H9 (cell line): Measurements from ENCODE around the gene LRRN4CL. TPM values are rescaled to one million over a fixed set of nuclear protein-coding genes. Genes with fewer than 3 reads are reported as not detected.

Experiments
- DNase-seq: peaks from one replicate; pipeline ENCODE4 v3.0.0-alpha.2; 2017
- H2AFZ ChIP-seq: one replicate; pipeline ENCODE4 v1.6.1; 2013; ENCODE audit warnings: mild to moderate bottlenecking, low read length, control low read depth, moderate library complexity
- H2AK5ac ChIP-seq: 2 replicates; pipeline ENCODE4 v1.6.1; 2013; ENCODE audit warnings: low read length, control low read depth, mixed read lengths; ENCODE audit not compliant: insufficient read length
- H2BK120ac ChIP-seq: one replicate; pipeline ENCODE4 v1.6.1; 2013; ENCODE audit warnings: low read depth, mild to moderate bottlenecking, low read length, control low read depth, inconsistent platforms; ENCODE audit not compliant: poor library complexity, severe bottlenecking
- H2BK12ac ChIP-seq: 2 replicates; pipeline ENCODE4 v1.6.1; 2013; ENCODE audit warnings: low read length, control low read depth, mixed read lengths, low read depth; ENCODE audit not compliant: insufficient read length
- H2BK15ac ChIP-seq: 2 replicates; pipeline ENCODE4 v1.6.1; 2013; ENCODE audit warnings: low read depth, low read length, control low read depth
- H2BK20ac ChIP-seq: one replicate; pipeline ENCODE4 v1.6.1; 2013; ENCODE audit warnings: low read depth, mild to moderate bottlenecking, low read length, control low read depth, inconsistent platforms; ENCODE audit not compliant: poor library complexity, severe bottlenecking
- H2BK5ac ChIP-seq: 2 replicates; pipeline ENCODE4 v1.6.1; 2013; ENCODE audit warnings: low read length, control low read depth, mixed read lengths; ENCODE audit not compliant: insufficient read length
- H3K14ac ChIP-seq: 2 replicates; pipeline ENCODE4 v1.6.1; 2013; ENCODE audit warnings: low read length, control low read depth; ENCODE audit not compliant: insufficient read depth
- H3K18ac ChIP-seq: 2 replicates; pipeline ENCODE4 v1.6.1; 2013; ENCODE audit warnings: low read depth, mild to moderate bottlenecking, mixed read lengths, low read length, control low read depth; ENCODE audit not compliant: insufficient read length
- H3K23ac ChIP-seq: 2 replicates; pipeline ENCODE4 v1.6.1; 2013; ENCODE audit warnings: low read length, control low read depth, mixed read lengths, low read depth; ENCODE audit not compliant: insufficient read length
- H3K23me2 ChIP-seq: 2 replicates; pipeline ENCODE4 v1.6.1; 2013; ENCODE audit warnings: low read depth, mild to moderate bottlenecking, mixed read lengths, low read length, control low read depth; ENCODE audit not compliant: insufficient read length, poor library complexity, severe bottlenecking
- H3K27ac ChIP-seq: 2 replicates; pipeline ENCODE4 v1.5.1; 2013; ENCODE audit warnings: low read length, control low read depth, mixed read lengths, low read depth; ENCODE audit not compliant: insufficient read length
- H3K27me3 ChIP-seq: 2 replicates; pipeline ENCODE4 v1.6.1; 2013; ENCODE audit warnings: low read length, control low read depth, inconsistent platforms; ENCODE audit not compliant: insufficient read depth
- H3K4ac ChIP-seq: 2 replicates; pipeline ENCODE4 v1.6.1; 2013; ENCODE audit warnings: low read depth, mild to moderate bottlenecking, control low read depth, inconsistent platforms, low read length, moderate library complexity
- H3K4me1 ChIP-seq: 2 replicates; pipeline ENCODE4 v1.6.1; 2013; ENCODE audit warnings: low read length, control low read depth, inconsistent platforms; ENCODE audit not compliant: insufficient read depth
- H3K4me2 ChIP-seq: 2 replicates; pipeline ENCODE4 v1.6.1; 2013; ENCODE audit warnings: low read length, control low read depth, mixed read lengths; ENCODE audit not compliant: insufficient read length, insufficient read depth
- H3K56ac ChIP-seq: 2 replicates; pipeline ENCODE4 v1.6.1; 2013; ENCODE audit warnings: low read depth, mild to moderate bottlenecking, mixed read lengths, low read length, control low read depth; ENCODE audit not compliant: insufficient read length
- H3K79me1 ChIP-seq: 2 replicates; pipeline ENCODE4 v1.6.1; 2013; ENCODE audit warnings: low read depth, mild to moderate bottlenecking, moderate library complexity, low read length, control low read depth, inconsistent platforms; ENCODE audit not compliant: insufficient read depth, poor library complexity, severe bottlenecking
- H3K79me2 ChIP-seq: 2 replicates; pipeline ENCODE4 v1.6.1; 2013; ENCODE audit warnings: low read length, control low read depth, inconsistent platforms; ENCODE audit not compliant: insufficient read depth
- H3K9ac ChIP-seq: 2 replicates; pipeline ENCODE4 v1.6.1; 2013; ENCODE audit warnings: low read length, control low read depth, mixed read lengths; ENCODE audit not compliant: insufficient read length; ENCODE audit errors: extremely low read depth
- H3K9me3 ChIP-seq: one replicate; pipeline ENCODE4 v1.6.1; 2013; ENCODE audit warnings: low read depth, low read length, inconsistent platforms; ENCODE audit not compliant: control insufficient read depth
- H3T11ph ChIP-seq: one replicate; pipeline ENCODE4 v1.6.1; 2013; ENCODE audit warnings: mild to moderate bottlenecking, low read length, control low read depth, inconsistent platforms
- H4K20me1 ChIP-seq: one replicate; pipeline ENCODE4 v1.6.1; 2013; ENCODE audit not compliant: control insufficient read depth, insufficient read length, insufficient read depth
- H4K5ac ChIP-seq: 2 replicates; pipeline ENCODE4 v1.6.1; 2013; ENCODE audit warnings: low read depth, mild to moderate bottlenecking, mixed read lengths, low read length, control low read depth; ENCODE audit not compliant: insufficient read length
- H4K8ac ChIP-seq: replicated peaks from 2 replicates; pipeline ENCODE4 v1.6.1; 2013; ENCODE audit warnings: low read length, control low read depth, mixed read lengths, low read depth; ENCODE audit not compliant: insufficient read length
- H4K91ac ChIP-seq: 2 replicates; pipeline ENCODE4 v1.6.1; 2013; ENCODE audit warnings: low read depth, mild to moderate bottlenecking, moderate library complexity, mixed read lengths, low read length, control low read depth; ENCODE audit not compliant: insufficient read length
- H3K27ac Mint-ChIP-seq, 3 experiments: 2 replicates in 2 of 3; 3 replicates in 1 of 3; pipeline ENCODE4 v1.8.0; 2020 to 2021; ENCODE audit warnings: mixed read lengths in 3 of 3, mild to moderate bottlenecking in 1 of 3, moderate library complexity in 1 of 3
- H3K27me3 Mint-ChIP-seq: 2 replicates; pipeline ENCODE4 v1.8.0; 2021; ENCODE audit warnings: low read depth, mild to moderate bottlenecking, moderate library complexity, mixed read lengths
- H3K36me3 Mint-ChIP-seq, 3 experiments: 2 replicates in 2 of 3; 3 replicates in 1 of 3; pipeline ENCODE4 v1.8.0; 2020 to 2021; ENCODE audit warnings: low read depth in 3 of 3, mixed read lengths in 3 of 3; ENCODE audit not compliant: insufficient read depth in 1 of 3
- H3K4me1 Mint-ChIP-seq, 2 experiments: 2 replicates each; pipeline ENCODE4 v1.8.0; 2020; ENCODE audit warnings: mixed read lengths in 2 of 2
- H3K4me3 Mint-ChIP-seq, 2 experiments: 2 replicates in 1 of 2; 3 replicates in 1 of 2; pipeline ENCODE4 v1.8.0; 2020 to 2021; ENCODE audit warnings: mild to moderate bottlenecking in 2 of 2, mixed read lengths in 2 of 2, moderate library complexity in 1 of 2
- H3K9me3 Mint-ChIP-seq, 2 experiments: 2 replicates in 1 of 2; 3 replicates in 1 of 2; pipeline ENCODE4 v1.8.0; 2020; ENCODE audit warnings: mild to moderate bottlenecking in 2 of 2, mixed read lengths in 2 of 2, moderate library complexity in 1 of 2
- WGBS: extraction: QIAGEN DNeasy Blood & Tissue Kit; methylation state at CpG from one replicate; pipeline ENCODE4 v1.1.7; 2013; ENCODE audit warnings: missing lambda C conversion rate, low lambda C conversion rate, mixed read lengths; ENCODE audit not compliant: insufficient read length; ENCODE audit errors: extremely low coverage; 5-methylcytosine and 5-hydroxymethylcytosine counted together
- total RNA-seq: library from RNA; stranded (reverse); gene quantifications from 2 replicates; pipeline ENCODE4 v1.2.1, GENCODE V29; 2021
- TF ChIP-seq, protein P1 (sequence below): fragments of 200-600 bp; sonication (generic); conservative IDR thresholded peaks from 3 replicates; pipeline ENCODE4 v1.8.0; 2021; ENCODE audit warnings: antibody characterized with exemption, mild to moderate bottlenecking

LRRN4CL gene
- total RNA-seq, 1 experiment from 2014 or later, result 0.59 TPM

DNA sequence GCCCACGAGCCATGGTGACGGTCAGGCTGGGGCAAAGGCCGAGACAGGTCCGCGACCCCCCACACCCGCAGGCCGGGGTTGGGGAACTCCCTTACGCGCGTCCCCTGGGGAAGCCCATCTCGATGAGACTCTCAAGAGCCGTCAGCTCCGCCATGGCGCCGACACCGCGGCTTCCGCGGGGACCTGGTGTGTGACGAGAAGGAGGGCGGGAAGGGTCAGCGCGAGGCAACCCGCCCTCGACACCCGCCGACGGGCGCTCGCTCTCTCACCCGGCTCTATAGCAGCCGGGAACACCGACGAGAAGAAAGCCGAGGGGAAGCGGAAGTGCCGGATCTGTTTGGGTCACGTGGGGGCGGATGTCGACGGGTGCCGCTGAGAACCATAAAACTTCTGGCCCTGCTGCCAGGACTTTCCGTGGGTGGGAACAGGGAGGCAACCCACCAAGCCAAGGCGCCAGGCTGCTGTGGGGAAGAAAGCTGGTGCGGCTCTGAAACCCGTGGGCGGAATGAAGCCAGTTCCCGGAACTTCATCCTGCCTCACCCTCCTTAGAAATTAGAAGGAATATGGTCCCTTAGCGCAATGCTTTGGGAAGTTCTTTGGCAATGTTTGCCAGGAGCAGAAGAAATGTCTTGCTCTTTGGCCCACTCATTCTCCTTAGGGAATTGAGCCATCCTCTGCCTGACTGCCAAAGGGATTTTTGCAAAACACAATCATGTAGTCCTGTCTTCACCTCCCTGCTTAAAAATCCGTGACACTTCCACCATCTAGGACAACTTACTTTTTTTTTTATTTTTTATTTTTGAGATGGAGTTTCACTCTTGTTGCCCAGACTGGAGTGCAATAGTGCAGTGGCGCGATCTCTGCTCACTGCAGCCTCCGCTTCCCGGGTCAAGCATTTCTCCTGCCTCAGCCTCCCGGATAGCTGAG is 10.3 kb downstream of the LRRN4CL start, which contains the start of gene UBXN1:
Gene UBXN1, minus strand, starts transcription at position 304 of the 927 bp plus-strand sequence. Its CDS starts 150 bp downstream, at position 154.
- Histone ChIP-seq H3K23ac (no peak within 1 kb of the TSS), H3K18ac (peak within 1 kb of the TSS; percentile 72), H3K56ac (no peak within 1 kb of the TSS), H3K79me2 (no peaks in the 10 kb centered on the region), H4K91ac (no peak within 1 kb of the TSS), H4K20me1 (no peaks in the 10 kb centered on the region), H2BK15ac (no peak within 1 kb of the TSS), H3K9me3 (no peaks in the 10 kb centered on the region), H2BK120ac (no peak within 1 kb of the TSS), H3K4me2 (peak within 1 kb of the TSS; percentile 79), H2BK20ac (no peak within 1 kb of the TSS), H2BK5ac (no peak within 1 kb of the TSS), H3K27me3 (no peaks in the 10 kb centered on the region), H3K9ac (peak within 1 kb of the TSS; percentile 86), H3K23me2 (peaks cover 8% of the 10 kb centered on the region), H2AK5ac (no peak within 1 kb of the TSS), H2AFZ (no peak within 1 kb of the TSS), H3T11ph (no peak within 1 kb of the TSS), H4K8ac (no peak within 1 kb of the TSS), H3K27ac (peak within 1 kb of the TSS; percentile 12), H3K79me1 (no peaks in the 10 kb centered on the region), H3K4me1 (no peaks in the 10 kb centered on the region), H3K4ac (no peak within 1 kb of the TSS), H4K5ac (peak within 1 kb of the TSS; percentile 19), H2BK12ac (no peak within 1 kb of the TSS), H3K14ac (peak within 1 kb of the TSS; percentile 66)
- Mint-ChIP-seq H3K9me3 (0 out of 5 replicates have a peak, but pooled peaks cover 0 to 2% of the 10 kb centered on the region in 2 experiments), H3K36me3 (peaks cover 14 to 35% (median 33%) of the 10 kb centered on the region in 3 experiments; a peak in 6 of 7 replicates), H3K4me3 (peak within 1 kb of the TSS; percentile 85 to 92), H3K27me3 (no peaks in the 10 kb centered on the region), H3K4me1 (peaks cover 15 to 20% of the 10 kb centered on the region in 2 experiments), H3K27ac (peak within 1 kb of the TSS; percentile 70 to 96 (median 91); a peak in 6 of 7 replicates)
- TF ChIP-seq, protein P1, sequence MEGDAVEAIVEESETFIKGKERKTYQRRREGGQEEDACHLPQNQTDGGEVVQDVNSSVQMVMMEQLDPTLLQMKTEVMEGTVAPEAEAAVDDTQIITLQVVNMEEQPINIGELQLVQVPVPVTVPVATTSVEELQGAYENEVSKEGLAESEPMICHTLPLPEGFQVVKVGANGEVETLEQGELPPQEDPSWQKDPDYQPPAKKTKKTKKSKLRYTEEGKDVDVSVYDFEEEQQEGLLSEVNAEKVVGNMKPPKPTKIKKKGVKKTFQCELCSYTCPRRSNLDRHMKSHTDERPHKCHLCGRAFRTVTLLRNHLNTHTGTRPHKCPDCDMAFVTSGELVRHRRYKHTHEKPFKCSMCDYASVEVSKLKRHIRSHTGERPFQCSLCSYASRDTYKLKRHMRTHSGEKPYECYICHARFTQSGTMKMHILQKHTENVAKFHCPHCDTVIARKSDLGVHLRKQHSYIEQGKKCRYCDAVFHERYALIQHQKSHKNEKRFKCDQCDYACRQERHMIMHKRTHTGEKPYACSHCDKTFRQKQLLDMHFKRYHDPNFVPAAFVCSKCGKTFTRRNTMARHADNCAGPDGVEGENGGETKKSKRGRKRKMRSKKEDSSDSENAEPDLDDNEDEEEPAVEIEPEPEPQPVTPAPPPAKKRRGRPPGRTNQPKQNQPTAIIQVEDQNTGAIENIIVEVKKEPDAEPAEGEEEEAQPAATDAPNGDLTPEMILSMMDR, result no peak
- WGBS, result no CpG with 5 or more reads among the region's 55 CpGs
- peak; percentile 81 for DNase-seq
